Stimulated activated effector memory CD8-positive, alpha-beta T cell treated with anti-CD3 and anti-CD28 coated beads, Interleukin-12 subunit alpha, Interleukin-12 subunit beta, amount 100 ng/mL, for 72 hours (primary cell): Measurements from ENCODE around the gene HSPA12B.

Experiments
- ATAC-seq: fragments of 150-1000 bp; cut with Tn5 transposase; 2 replicates; pipeline ENCODE4 v1.10.0; 2021
- DNase-seq, 2 donors: peaks; one replicate each; pipeline ENCODE4 v3.0.0; 2021 to 2022; ENCODE audit warnings: low spot score in 2 of 2
- H3K27ac Mint-ChIP-seq: one replicate; pipeline ENCODE4 v1.8.0; 2022; ENCODE audit warnings: mild to moderate bottlenecking, mixed read lengths
- H3K36me3 Mint-ChIP-seq: one replicate; pipeline ENCODE4 v1.8.0; 2022; ENCODE audit warnings: mild to moderate bottlenecking, mixed read lengths
- H3K4me1 Mint-ChIP-seq: one replicate; pipeline ENCODE4 v1.8.0; 2022; ENCODE audit warnings: mixed read lengths
- H3K4me3 Mint-ChIP-seq: one replicate; pipeline ENCODE4 v1.8.0; 2022; ENCODE audit warnings: mild to moderate bottlenecking, mixed read lengths
- H3K9me3 Mint-ChIP-seq: one replicate; pipeline ENCODE4 v1.8.0; 2022; ENCODE audit warnings: mixed read lengths

The HSPA12B gene

GRCh38 chr20:3714092-3714491, 18.4 kb upstream of the HSPA12B start:
- Mint-ChIP-seq H3K4me1 (peaks cover 18% of the 10 kb centered on the region), H3K9me3 (no peaks in the 10 kb centered on the region), H3K4me3 (no peak overlapping the region), H3K27ac (no peak overlapping the region), H3K36me3 (no peaks in the 10 kb centered on the region)
- DNase-seq (no peak), ATAC-seq (no peak)

GRCh38 chr20:3716195-3716834, 16.2 kb upstream of the HSPA12B start:
- H3K27ac Mint-ChIP-seq: no peak overlapping the region
- no peaks in the 10 kb centered on the region for H3K36me3 Mint-ChIP-seq
- ATAC-seq: peak; percentile 82
- H3K4me1 Mint-ChIP-seq: peaks cover 8% of the 10 kb centered on the region
- no peaks in the 10 kb centered on the region for H3K9me3 Mint-ChIP-seq
- no peak overlapping the region for H3K4me3 Mint-ChIP-seq
- DNase-seq: peak in 1 of 2 donors; percentile 59

- H3K9me3 Mint-ChIP-seq: no peaks in the 10 kb centered on the region
These were observed 13.4 kb upstream of the HSPA12B start for GRCh38 chr20:3719046-3719445.

GRCh38 chr20:3720068-3720467, 12.4 kb upstream of the HSPA12B start:
- ATAC-seq: no peak
- Mint-ChIP-seq H3K4me3 (no peak overlapping the region), H3K9me3 (no peaks in the 10 kb centered on the region), H3K27ac (no peak overlapping the region), H3K36me3 (no peaks in the 10 kb centered on the region), H3K4me1 (peaks cover 8% of the 10 kb centered on the region)
- DNase-seq: no peak

More at GRCh38 chr20:3719046-3719445, 13.4 kb upstream of the HSPA12B start:
- Mint-ChIP-seq H3K4me3 (no peak overlapping the region), H3K36me3 (no peaks in the 10 kb centered on the region), H3K27ac (no peak overlapping the region), H3K4me1 (peaks cover 8% of the 10 kb centered on the region)
- DNase-seq (no peak), ATAC-seq (no peak)

GRCh38 chr20:3720626-3721025, 11.9 kb upstream of the HSPA12B start:
- H3K4me1 Mint-ChIP-seq: peaks cover 8% of the 10 kb centered on the region
- H3K36me3 Mint-ChIP-seq: no peaks in the 10 kb centered on the region
- DNase-seq: no peak
- H3K27ac Mint-ChIP-seq: no peak overlapping the region
- no peak overlapping the region for H3K4me3 Mint-ChIP-seq
- ATAC-seq: no peak
- no peaks in the 10 kb centered on the region for H3K9me3 Mint-ChIP-seq

GRCh38 chr20:3721912-3722311, 10.6 kb upstream of the HSPA12B start:
- Mint-ChIP-seq H3K4me3 (no peak overlapping the region), H3K27ac (no peak overlapping the region)
- ATAC-seq: no peak

GRCh38 chr20:3723284-3723683, 9.2 kb upstream of the HSPA12B start:
- no peak overlapping the region for H3K27ac Mint-ChIP-seq

More at GRCh38 chr20:3721912-3722311, 10.6 kb upstream of the HSPA12B start:
- no peak for DNase-seq
- no peaks in the 10 kb centered on the region for H3K9me3 Mint-ChIP-seq
- H3K4me1 Mint-ChIP-seq: peaks cover under 1% of the 10 kb centered on the region
- no peaks in the 10 kb centered on the region for H3K36me3 Mint-ChIP-seq

GRCh38 chr20:3724356-3724755, 8.1 kb upstream of the HSPA12B start:
- no peaks in the 10 kb centered on the region for H3K36me3 Mint-ChIP-seq
- no peak overlapping the region for H3K27ac Mint-ChIP-seq
- no peaks in the 10 kb centered on the region for H3K4me1 Mint-ChIP-seq
- no peak overlapping the region for H3K4me3 Mint-ChIP-seq
- no peak for ATAC-seq
- H3K9me3 Mint-ChIP-seq: no peaks in the 10 kb centered on the region
- no peak for DNase-seq

More at GRCh38 chr20:3723284-3723683, 9.2 kb upstream of the HSPA12B start:
- Mint-ChIP-seq H3K36me3 (no peaks in the 10 kb centered on the region), H3K4me3 (no peak overlapping the region), H3K9me3 (no peaks in the 10 kb centered on the region), H3K4me1 (no peaks in the 10 kb centered on the region)
- DNase-seq: no peak
- no peak for ATAC-seq

GRCh38 chr20:3727401-3728021, 5.0 kb upstream of the HSPA12B start:
- DNase-seq (no peak), ATAC-seq (no peak)
- no peak overlapping the region for H3K27ac Mint-ChIP-seq
- H3K4me1 Mint-ChIP-seq: peaks cover 6% of the 10 kb centered on the region
- H3K9me3 Mint-ChIP-seq: no peaks in the 10 kb centered on the region
- no peaks in the 10 kb centered on the region for H3K36me3 Mint-ChIP-seq
- no peak overlapping the region for H3K4me3 Mint-ChIP-seq

- peak; percentile 19 for ATAC-seq
- no peak overlapping the region for H3K4me3 Mint-ChIP-seq
- no peaks in the 10 kb centered on the region for H3K36me3 Mint-ChIP-seq
- no peaks in the 10 kb centered on the region for H3K9me3 Mint-ChIP-seq
- H3K4me1 Mint-ChIP-seq: peaks cover 6% of the 10 kb centered on the region
- no peak for DNase-seq
- no peak overlapping the region for H3K27ac Mint-ChIP-seq
These were observed 4.1 kb upstream of the HSPA12B start for GRCh38 chr20:3728354-3728753.

GRCh38 chr20:3728876-3729275, 3.6 kb upstream of the HSPA12B start:
- peak; percentile 17 for ATAC-seq

GRCh38 chr20:3729378-3729777, 3.1 kb upstream of the HSPA12B start:
- H3K27ac Mint-ChIP-seq: no peak overlapping the region
- no peak for ATAC-seq
- no peak overlapping the region for H3K4me3 Mint-ChIP-seq
- no peak for DNase-seq
- peaks cover 6% of the 10 kb centered on the region for H3K4me1 Mint-ChIP-seq
- no peaks in the 10 kb centered on the region for H3K9me3 Mint-ChIP-seq
- no peaks in the 10 kb centered on the region for H3K36me3 Mint-ChIP-seq

More at GRCh38 chr20:3728876-3729275, 3.6 kb upstream of the HSPA12B start:
- Mint-ChIP-seq H3K27ac (no peak overlapping the region), H3K36me3 (no peaks in the 10 kb centered on the region), H3K4me1 (peaks cover 6% of the 10 kb centered on the region), H3K9me3 (no peaks in the 10 kb centered on the region), H3K4me3 (no peak overlapping the region)
- DNase-seq: no peak

- ATAC-seq (no peak), DNase-seq (no peak)
- H3K36me3 Mint-ChIP-seq: no peaks in the 10 kb centered on the region
- H3K4me1 Mint-ChIP-seq: peaks cover 6% of the 10 kb centered on the region
- H3K4me3 Mint-ChIP-seq: no peak overlapping the region
- H3K27ac Mint-ChIP-seq: no peak overlapping the region
- H3K9me3 Mint-ChIP-seq: no peaks in the 10 kb centered on the region
These were observed 2.5 kb upstream of the HSPA12B start for GRCh38 chr20:3729811-3730540.

- no peak for ATAC-seq
- no peak overlapping the region for H3K4me3 Mint-ChIP-seq
- H3K36me3 Mint-ChIP-seq: no peaks in the 10 kb centered on the region
These were observed 1.4 kb upstream of the HSPA12B start for GRCh38 chr20:3730803-3731672.

GRCh38 chr20:3731944-3732326, 550 bp upstream of the HSPA12B start:
- DNase-seq (no peak), ATAC-seq (no peak)
- Mint-ChIP-seq H3K4me1 (peaks cover 6% of the 10 kb centered on the region), H3K9me3 (no peaks in the 10 kb centered on the region), H3K27ac (no peak overlapping the region), H3K36me3 (no peaks in the 10 kb centered on the region), H3K4me3 (no peak overlapping the region)

More at GRCh38 chr20:3730803-3731672, 1.4 kb upstream of the HSPA12B start:
- H3K4me1 Mint-ChIP-seq: peaks cover 6% of the 10 kb centered on the region
- H3K9me3 Mint-ChIP-seq: no peaks in the 10 kb centered on the region
- no peak overlapping the region for H3K27ac Mint-ChIP-seq
- no peak for DNase-seq
